NCI-H1092 treated with DMSO at 0.1 percent for 48 hours (cell line): ENCODE measurements around the gene TEKT2.
A peak's percentile ranks its signal among the peaks of the same experiment; 100 is the strongest.

ENCODE experiments used
- DNase-seq: peaks from one replicate; lab custom pipeline; 2025; lab: John Stamatoyannopoulos, UW

The TEKT2 gene

DNA sequence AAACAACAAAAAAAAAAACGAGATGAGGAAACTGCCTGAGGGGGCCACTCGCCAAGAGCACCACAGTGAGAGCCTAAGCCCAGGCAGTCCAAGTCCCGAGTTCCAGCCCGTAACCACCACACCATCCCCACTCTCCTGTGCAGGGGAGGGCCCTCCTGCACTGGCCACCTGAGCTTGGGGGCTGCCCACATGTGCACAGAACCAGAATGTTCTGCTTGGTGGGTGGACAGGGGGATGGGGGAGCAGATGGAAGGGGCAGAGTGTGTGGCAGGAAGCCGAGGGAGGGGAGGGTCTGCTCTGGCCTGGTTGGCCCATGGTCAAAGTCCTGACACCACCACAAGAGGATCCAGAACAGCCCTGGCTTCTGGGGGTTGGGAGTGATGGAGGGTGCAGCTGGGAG, 22.4 kb downstream of the TEKT2 start:
- no peak for DNase-seq

DNA sequence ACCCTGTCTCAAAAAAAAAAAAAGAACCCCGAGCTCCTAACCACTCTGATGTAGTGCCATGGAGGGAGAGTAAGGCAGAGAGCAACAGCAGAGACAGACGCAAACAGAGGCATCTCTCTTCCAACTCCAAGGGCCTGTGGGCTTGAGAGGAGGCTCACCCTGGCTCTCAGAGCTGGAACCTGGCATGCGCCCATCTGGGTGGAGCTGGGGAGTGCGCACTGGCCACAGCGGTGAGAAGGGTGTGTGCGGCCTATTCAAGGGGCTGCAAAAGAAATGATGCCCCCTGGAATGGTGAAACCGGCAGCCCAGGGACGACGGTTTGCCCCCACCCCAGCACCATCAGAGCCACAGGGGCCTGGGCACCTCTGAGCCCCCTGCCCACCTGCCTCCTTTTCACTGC, 23.5 kb downstream of the TEKT2 start:
- DNase-seq = peak; percentile 17

DNA sequence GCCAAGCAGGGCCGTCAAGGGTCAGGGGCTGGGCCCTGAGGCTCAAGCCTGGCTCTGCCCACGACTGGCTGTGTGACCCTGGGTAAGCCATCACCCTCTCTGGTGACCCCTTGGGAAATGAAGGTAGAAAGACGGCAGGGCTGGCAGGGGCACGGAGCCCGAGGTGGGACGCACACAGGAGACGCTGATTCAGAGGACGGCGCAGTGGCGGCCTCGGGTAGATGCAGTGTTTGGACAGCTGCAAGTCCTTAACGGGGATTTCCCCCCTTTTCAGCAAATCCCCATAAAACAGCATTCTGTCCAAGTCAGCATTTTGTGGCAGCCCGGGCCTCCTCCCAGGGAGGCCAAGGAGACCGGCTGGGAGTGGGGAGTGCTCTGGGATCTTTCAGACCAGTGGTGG, 24.4 kb downstream of the TEKT2 start:
- DNase-seq = no peak

DNA sequence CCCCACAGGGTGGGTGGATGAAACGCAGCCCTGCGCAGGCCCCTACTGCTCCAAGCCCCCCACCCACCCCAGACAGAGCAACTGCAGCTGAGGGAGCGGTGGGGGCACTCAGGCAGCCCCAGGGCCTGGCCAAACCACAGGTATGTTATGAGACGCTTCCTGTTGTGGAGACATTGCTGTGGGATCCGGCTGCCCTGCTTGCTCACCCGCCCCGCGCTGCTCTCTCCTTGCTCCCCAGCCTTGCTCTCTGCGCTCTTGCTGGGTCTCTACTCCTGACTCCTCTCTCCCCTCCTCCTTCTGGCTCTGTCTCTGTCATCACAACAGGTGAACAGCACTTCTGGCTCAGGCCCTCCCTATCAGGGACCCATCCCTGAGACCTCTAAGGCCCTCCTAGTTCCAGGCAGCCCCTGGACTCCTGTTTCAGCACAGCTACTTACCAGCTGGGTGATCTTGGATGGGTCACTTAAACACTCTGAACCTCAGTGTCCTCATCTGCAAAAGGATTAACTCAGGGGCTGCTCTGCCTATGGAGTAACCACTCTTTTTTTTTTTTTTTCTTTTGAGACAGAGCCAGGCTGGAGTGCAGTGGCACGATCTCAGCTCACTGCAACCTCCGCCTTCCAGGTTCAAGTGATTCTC, 25.3 kb downstream of the TEKT2 start:
- DNase-seq = no peak

DNA sequence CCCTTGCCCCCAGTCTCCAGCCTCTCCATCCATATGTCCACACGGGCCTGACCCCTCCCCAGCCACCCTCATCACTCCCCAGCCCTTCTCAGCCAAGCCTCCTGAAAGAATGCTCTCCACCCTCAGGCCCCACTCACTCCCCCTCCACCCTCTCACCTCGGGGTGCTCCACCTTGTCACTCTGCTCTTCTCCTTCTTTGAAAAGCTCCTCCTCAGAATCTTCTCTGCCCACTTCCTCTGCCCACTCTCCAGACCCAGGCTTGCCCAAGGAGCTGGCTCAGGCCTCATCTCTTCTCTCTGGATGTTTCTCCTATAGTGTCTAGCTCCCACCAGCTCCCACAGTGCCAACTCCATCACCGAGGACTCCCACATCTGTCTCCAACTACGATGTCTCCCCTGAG, 27.3 kb downstream of the TEKT2 start:
- no peak for DNase-seq

DNA sequence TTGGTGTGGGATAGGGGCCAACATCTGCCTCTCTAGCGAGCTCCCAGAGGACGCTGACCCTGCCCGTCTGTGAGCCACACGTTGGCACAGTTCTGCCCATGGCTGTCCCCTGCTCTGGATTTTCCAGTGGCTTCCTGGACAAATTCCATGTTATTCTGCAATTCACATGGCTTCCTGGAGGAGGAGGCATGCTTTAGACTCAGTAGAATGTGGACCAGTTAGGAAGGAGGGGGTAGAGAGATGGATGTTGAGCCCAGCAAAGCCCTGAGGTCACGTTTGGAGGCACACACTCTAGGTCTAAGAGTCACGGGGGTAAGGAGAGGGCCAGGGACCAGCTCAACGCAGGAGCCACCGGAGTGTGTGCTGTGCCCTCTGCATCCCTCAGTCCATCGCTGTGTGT, 28.9 kb downstream of the TEKT2 start:
- no peak for DNase-seq

DNA sequence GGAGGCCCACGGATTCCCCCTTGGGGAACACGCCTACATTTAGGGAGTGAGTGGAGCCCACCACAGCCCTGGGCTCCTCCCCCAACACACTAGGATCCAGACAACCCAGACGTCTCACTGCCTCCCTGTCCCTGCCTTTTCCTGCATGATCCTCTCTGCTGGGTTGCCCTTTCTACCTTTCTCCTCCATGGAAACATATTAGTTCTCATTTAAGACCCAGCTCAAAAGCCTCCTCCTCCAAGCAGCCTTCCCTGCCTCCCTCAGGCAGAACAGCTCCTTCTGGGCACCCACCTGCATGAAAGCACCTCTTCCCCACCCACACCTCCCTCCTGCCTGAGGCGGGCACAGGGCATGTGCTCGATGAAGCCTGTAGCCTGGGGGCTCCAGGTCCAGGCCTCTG, 30.5 kb downstream of the TEKT2 start:
- no peak for DNase-seq

DNA sequence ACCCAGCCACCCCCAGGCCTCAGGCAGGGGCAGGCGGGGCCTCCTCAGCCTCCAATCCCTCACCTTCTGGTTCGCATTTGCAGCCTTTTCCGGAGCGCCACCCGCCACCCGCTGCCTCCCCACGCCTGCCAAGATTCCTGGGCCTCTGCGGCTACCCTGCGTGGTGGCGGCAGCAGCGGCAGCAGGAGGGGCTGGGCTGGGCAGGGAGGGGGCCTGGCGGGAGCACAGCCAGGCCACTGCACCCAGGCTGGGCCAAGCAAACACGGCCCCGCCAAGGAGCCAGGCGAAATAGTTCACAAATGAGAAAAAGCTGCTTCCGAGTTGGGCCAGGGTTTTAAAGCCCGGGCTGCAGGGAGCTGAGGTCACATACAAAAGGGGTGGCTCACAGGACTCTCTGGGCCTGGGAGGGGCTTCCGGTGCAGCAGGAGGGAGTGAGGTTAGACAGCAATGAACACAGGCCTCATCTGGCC, 31.3 kb downstream of the TEKT2 start:
- DNase-seq = peak; percentile 26

DNA sequence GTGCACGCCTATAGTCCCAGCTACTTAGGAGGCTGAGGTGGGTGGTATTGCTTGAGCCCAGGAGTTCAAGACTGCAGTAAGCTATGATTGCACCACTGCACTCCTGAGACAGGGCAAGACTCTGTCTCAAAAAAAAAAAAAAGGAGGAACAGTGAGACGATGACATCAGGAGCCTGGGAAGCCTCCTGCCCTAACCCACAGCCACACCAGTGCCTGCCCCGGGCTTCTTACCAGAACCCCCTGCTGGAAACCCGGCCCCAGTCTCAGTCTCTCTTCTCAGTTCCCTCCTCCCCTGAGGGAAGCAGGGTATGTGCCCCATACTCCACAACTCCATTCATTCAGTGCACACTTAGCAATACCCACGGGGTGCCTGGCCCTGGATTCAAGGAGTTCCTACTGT, 32.0 kb downstream of the TEKT2 start:
- no peak for DNase-seq

DNA sequence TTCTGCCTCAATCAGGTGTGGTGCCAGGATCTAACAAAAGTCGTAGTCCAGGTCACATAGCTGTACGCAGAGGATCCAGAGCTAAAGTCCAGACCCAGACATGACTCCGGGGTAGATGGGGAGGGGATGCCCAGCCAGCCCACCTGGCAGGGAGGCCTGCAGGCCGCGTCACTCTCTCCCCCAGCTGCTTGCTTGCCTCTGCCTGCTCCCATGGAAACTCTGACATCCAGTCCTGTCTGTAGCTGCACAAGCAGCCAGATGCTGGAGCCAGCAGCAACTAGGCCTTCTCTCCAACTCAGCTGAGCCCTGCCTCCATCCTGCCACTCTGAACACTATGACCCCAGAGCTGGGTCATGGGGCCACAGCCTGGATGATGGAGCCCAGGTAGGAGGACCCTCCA, 33.0 kb downstream of the TEKT2 start:
- no peak for DNase-seq

DNA sequence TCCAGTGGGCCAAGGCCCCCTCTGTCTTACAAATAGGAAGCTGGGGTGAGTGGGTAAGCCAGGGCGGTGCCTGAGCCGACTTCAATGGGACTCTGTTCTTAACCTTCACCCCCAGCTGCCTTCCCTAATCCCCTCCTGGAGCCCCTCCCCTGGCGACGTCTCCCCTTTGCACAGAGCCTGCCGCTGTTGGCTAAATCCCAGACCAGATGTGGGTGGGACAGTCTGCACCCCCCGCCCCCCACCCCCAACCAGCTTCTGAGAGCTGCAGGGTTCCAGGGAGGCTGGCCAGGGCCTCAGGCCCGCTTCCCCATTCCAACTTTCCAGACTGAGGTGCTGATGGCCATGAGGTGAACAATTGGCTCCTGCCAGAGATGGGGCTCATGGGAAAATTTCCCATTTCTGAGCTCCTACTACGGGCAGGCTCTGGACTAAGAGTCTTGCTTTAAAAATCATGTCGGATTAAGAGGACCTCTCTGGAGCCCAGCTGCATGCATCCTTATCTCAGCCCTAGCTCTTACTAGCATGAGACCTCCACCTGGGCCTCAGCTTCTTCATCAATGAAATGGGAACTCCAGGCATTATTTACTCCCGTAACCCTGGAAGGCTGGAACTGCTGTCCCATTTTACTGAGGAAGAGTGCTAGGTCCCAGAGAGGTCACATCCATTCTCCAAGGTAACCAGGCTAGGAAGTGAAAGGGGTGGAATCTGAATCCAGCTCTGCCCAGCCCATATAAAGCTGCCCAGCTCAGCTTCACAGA, 34.7 kb downstream of the TEKT2 start:
- no peak for DNase-seq

DNA sequence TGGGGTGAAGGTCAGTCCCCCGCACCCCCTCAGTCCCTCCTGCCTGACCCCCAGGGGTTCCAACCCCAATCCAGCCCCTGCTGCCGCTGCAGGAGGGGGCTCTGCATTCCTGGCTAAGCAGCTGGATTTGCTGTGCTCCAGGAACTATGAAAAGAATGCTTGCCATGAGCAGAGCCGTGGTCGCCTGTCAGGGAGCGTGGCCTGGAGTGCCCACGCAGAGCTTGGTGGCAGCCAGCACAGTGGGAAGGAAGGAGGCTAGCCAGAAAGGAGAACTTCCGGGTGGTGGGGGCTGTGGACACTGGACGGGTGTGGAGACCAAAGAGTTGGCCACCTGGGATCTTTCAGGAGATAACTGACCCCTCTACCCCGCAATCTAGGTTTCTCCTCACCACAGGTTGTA, 35.6 kb downstream of the TEKT2 start:
- no peak for DNase-seq

DNA sequence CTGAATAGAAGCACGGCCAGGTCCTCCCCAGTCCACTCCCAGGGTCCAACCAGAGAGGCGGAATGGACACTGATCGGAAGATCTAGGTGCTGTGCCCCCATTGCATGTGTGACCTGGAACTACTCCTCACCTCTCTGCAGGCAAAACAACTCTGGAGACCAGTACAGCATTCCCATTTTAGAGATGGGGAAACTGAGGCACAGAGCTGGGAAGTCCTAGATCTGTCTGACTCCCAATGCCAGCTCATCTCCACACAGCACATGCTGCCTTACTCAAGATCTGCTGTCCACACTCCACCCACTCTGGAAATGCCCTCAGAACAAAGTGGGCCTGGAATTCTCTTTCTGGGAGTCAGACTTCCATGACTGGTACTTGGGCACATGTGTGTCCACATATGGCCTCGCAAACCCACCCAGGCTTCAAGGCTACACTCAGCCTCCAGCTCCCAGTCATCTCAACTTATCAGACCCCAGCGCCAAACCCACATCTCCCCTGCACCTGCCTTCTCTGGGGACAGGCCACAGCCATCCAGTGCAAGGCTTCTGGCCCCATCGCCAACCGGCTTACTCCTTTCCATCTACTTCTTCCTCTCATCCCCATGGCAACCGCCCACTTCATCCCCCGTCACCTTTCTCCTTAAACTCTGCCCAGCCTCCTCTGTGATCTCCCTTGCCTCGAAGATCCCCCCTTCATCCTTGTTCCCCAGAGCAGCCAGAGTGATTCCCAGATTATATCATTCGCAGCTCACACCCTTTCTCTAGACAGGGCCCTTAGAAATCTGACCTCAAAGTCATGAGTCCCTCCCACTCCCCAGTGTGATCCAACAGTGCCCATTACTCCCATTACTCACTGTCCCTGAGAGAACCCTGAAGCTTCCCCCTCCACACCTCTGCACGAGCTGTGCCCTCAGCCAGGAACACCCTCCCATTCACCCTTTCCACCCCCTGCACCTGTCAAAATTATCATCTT, 38.5 kb downstream of the TEKT2 start:
- DNase-seq = no peak

DNA sequence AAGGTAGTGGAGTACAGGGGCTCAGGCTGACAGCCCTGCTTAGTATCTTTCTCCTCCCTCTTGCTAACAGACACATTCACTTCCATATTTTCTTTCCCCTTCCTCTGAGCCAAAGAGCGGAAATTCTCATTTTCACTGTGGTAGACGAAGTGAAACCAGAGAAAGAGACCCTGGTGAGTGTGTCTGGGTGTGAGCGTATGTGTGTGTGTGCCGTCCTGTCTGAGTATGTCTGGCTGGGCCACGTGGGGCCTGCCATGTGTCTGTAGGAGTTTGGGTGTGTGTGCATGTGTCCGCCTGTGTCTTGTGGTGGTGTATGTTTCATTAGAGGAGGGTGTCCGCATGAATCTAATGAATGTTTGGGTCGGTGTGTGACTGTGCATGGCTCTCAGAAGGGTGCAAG, 39.5 kb downstream of the TEKT2 start:
- DNase-seq = no peak

DNA sequence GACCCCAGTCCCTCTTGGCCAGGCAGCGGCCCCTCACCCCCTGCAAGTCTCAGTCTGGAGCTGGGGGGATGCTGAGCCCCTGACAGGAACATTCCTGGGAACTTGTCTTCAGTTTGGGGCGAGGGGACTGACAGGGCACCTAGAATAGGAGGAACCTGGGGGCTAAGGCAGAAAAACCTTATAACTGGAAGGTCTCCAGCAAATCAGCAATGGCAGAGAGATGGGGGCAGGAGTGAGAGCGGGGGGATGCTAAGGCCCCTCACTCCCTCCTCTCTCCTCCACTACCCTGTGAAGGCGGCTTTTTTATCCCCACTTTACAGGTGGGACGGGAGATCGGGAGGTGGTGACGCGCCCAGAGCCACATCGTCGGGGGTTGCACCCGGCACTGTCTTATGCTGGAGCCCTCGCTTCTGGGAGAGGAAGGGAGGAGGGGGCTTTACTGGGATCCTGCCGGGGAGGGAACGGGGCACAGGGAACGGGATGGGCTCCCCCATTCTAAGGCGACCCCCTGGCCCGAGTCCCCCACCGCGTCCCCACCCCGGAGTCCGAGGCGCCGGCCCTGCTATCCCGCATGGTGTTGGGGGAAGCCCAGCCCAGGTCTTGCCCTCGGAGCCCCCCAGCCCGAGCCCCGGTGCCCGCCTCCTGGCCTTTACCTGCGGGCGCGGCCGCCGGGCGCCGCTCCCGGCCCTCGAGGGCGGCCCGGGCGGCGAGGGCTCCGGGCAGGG, 40.7 kb downstream of the TEKT2 start:
- DNase-seq = no peak

DNA sequence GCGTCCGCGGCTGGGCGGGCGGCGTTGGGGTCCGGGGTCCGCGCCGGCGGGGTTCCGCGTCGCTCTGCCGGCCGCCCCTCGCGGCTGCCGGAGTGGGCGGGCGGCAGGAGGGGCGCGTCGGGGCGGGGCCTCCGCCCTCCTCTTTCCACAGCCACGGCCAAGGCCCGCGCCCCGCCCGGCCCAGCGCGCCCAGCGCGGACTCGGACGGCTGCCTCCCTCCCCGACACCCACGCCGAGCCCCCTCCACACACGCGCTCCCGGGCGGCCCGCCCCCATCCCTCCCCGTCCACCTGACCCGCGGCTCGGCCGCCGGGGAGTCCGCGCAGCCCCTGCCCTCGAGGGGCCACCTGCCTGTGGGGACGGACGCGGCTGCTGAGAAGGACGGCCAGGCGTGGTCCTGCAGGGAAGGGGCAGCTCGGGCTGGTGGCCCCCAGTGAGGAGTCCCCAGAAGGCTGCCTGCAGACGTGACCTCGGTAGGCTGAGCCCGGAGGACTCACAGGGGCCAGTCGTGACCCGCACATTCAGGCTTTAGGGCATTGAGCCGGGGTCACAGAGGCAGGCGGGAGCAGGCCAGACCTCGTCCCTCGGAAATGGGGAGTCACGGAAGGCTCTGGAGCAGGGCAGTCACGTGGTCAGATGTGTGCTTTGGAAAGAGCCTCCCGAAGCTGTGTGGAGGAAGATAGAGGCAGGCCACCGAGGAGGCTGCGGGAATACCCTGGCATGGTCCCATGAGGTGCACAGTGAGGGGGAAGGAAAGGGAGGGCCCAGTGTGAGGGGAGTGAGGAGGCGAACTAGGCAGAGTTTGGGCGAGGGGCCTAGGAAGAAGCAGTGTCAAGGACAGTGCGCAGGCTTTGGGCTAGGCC, 41.5 kb downstream of the TEKT2 start, which contains the start of gene COL8A2:
TSS of gene COL8A2 (minus strand) at position 94 of the 863 bp plus-strand sequence. CDS start 24,980 bp downstream, outside the sequence.
- DNase-seq = no peak

DNA sequence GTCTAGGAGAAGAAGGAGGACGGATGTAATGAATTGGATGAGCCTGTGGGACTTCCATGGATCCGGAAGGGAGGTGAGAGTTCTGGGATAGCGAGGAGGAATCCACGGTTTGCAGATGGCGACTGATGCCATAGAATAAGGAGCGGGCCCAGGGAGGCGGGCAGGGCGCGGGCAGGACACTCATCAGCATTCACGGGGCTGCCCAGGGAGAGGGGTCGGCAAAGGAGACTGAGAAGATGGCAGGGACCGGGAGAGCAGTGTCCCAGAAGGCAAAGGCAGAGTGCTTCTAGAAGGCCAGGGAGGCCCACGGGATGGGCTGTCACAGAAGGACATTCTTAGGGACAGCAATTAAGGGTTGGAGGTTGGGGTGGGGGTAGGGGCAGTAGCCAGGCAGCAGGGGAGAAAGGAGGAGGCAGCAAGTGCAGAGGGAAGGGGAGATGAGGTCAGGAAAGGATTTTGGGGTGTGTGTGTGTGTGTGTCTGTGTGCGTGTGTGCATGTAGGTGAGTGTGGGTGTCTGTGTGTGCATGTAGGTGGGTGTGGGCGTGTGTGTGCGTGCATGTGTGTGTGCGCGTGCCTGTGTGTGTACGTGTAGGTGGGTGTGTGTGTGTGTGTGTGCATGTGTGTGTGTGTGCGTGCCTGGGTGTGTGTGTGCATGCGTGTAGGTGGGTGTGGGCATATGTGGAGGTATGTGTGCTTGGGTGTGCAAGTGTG, 42.3 kb downstream of the TEKT2 start:
- no peak for DNase-seq

DNA sequence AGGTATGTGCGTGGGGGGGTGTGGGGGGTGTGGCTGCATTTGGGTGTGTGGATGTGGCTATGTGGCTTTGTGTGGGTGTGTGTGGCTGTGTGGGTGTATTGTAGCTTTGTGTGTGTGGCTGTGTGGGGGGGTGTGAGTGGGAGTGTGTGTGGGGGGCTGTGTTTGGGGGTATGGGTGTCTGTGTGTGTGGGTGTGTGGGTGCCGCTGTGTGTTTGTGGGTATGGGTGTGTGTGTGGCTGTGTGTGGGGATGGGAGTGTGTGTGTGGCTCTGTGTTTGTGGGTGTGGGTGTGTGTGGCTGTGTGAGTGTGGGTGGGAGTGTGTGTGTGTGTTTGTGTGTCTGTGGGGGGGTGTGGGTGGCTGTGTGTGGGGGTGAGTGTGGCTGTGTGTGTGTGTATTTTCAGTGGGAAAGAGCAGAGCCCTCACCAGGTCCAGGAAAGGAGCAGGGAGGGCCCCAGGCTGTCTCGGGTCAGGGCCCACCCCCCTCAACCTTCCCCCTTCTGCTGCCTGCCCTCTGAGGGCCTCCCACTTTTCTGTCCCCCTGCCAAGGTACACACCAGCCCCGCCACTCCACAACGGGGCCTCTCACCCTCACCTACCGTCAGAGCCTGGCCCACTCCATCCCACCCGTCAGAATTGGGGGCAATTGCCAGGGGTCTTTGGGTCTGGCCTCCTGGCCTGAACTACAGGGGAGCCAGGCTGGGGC, 43.1 kb downstream of the TEKT2 start:
- no peak for DNase-seq

DNA sequence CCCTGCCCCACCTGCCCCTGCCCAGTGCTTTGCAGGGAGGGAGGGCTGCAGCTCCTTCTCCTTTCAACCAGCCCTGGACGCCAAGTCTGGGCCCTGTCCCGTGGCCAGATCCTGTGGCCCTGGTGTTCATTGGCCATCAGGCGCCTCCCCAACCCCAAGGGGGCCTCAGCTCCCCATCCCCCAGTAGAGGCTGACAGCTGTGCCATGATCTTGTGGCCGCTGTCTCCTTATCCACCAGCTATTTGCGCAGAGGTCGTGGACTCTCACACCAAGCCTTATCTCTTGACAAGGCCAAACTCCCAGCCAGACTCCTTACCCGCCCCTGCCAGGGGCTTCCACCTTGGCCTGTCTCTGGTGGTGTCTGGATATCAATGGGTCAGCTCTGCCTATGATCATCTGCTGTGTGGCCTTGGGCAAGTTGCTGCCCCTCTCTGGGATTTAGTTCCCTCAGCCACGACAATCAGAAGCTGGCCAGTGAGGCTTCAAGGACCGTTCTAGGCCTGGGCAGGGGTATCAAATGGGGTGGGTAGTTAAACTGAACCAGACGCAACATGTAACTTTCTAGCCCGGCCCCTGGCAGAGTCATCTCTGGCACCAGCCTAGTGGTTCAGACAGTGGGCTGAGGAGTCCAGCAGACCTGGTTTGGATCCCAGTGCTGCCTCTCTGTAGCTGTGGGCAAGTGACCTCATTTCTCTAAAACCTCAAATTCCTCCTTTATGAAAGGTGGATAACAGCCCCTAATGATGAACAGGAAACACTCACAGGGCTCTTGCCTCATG, 44.4 kb downstream of the TEKT2 start:
- DNase-seq = no peak
